ENCODE measurements around the gene OMD.

The OMD gene

DNA sequence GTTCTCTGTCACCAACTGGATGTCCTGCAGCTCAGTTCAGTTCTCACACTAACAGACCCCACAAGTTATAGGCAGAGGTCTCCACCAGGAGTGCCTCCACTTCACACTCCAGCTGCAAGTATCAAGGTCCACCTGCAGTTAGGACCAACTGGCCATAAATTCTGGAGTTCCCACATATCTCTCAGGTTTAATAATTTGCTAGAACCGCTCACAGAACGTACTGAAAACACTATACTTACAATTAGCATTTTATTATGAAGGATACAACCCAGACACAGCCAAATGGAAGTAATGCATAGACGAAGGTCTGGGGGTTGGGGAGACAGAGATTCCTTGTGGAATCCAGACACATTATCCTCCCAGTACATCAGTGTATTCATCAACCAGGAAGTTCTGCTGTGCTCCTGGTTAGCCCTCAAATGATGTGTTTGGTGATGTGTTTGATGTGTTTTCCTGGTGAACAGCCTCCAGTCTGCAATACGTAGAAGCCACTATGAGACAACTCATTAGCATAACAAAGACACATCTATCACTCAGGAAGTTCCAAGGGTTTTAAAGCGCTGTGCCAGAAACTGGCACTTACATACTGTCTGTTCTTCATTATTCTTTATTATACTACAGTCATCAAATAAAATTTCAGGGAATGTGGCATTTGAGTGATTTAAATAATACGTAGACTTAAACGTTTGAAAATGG is 45.3 kb downstream of the OMD start:
- H3K36me3 ChIP-seq (ENCODE audit: control insufficient read depth in 1 of 2, insufficient read depth in 2 of 2, low read length in 2 of 2) = no peaks in the 10 kb centered on the region
- no peaks in the 10 kb centered on the region for H3K9me3 ChIP-seq (ENCODE audit: control insufficient read depth in 1 of 2, low read length in 2 of 2)
- no peak overlapping the region for H3K9ac ChIP-seq (ENCODE audit: low read depth in 1 of 2, low read length in 2 of 2)
- H3K4me3 ChIP-seq (ENCODE audit: low read depth in 1 of 2, low read length in 2 of 2) = no peak overlapping the region
- H3K27ac ChIP-seq (ENCODE audit: low read depth, low read length) = no peak overlapping the region
- peaks cover 5 to 6% of the 10 kb centered on the region in 2 donors for H3K4me1 ChIP-seq (ENCODE audit: control insufficient read depth in 1 of 2, insufficient read depth in 2 of 2, low read length in 2 of 2)
- no peaks in the 10 kb centered on the region for H3K27me3 ChIP-seq (ENCODE audit: control insufficient read depth in 1 of 2, insufficient read depth in 2 of 2, low read length in 2 of 2)

DNA sequence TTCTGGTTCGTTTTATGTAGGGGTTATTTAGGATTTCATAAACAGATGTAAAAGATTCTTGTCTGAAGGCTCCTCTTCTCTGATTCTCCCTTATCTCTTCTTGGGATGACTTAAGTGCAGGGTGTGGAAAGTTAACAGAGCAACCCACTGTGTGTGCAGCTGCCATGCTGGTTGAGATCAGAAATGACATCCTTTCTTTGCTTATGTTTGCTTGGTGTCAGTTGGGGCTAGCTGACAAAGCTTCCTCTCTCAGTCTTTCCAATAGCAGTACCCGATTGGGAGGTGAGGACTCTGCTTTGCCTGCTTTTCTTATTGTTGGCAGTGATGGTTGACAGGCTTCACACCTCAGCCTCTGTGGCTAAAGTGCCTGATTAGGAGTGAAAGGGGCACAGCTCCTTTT is 46.4 kb downstream of the OMD start:
- H3K27ac ChIP-seq (ENCODE audit: low read depth, low read length) = no peak overlapping the region
- peaks cover 5 to 6% of the 10 kb centered on the region in 2 donors for H3K4me1 ChIP-seq (ENCODE audit: control insufficient read depth in 1 of 2, insufficient read depth in 2 of 2, low read length in 2 of 2)
- H3K36me3 ChIP-seq (ENCODE audit: control insufficient read depth in 1 of 2, insufficient read depth in 2 of 2, low read length in 2 of 2) = no peaks in the 10 kb centered on the region
- no peaks in the 10 kb centered on the region for H3K27me3 ChIP-seq (ENCODE audit: control insufficient read depth in 1 of 2, insufficient read depth in 2 of 2, low read length in 2 of 2)
- no peaks in the 10 kb centered on the region for H3K9me3 ChIP-seq (ENCODE audit: control insufficient read depth in 1 of 2, low read length in 2 of 2)
- H3K9ac ChIP-seq (ENCODE audit: low read depth in 1 of 2, low read length in 2 of 2) = no peak overlapping the region
- H3K4me3 ChIP-seq (ENCODE audit: low read depth in 1 of 2, low read length in 2 of 2) = no peak overlapping the region

DNA sequence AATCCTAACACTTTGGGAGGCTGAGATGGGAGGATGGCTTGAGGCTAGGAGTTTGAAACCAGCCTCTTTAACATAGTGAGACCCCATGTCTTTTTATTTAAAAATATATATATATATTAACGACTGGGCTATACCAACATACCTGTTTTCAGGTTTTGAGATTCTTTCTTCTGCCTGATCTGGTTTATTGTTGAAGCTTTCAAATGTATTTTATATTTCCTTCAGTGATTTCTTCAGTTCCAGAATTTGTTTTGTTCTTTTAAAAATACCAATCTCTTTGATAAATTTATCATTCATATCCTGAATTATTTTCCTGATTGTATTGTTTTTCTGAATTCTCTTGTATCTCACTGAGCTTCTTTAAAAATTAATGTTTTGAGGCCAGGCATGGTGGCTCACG is 51.1 kb downstream of the OMD start:
- H3K4me3 ChIP-seq (ENCODE audit: low read depth in 1 of 2, low read length in 2 of 2) = no peak overlapping the region
- no peak overlapping the region for H3K9ac ChIP-seq (ENCODE audit: low read depth in 1 of 2, low read length in 2 of 2)
- H3K9me3 ChIP-seq (ENCODE audit: control insufficient read depth in 1 of 2, low read length in 2 of 2) = no peaks in the 10 kb centered on the region
- no peaks in the 10 kb centered on the region for H3K27me3 ChIP-seq (ENCODE audit: control insufficient read depth in 1 of 2, insufficient read depth in 2 of 2, low read length in 2 of 2)
- H3K4me1 ChIP-seq (ENCODE audit: control insufficient read depth in 1 of 2, insufficient read depth in 2 of 2, low read length in 2 of 2) = no peaks in the 10 kb centered on the region
- no peak overlapping the region for H3K27ac ChIP-seq (ENCODE audit: low read depth, low read length)
- no peaks in the 10 kb centered on the region for H3K36me3 ChIP-seq (ENCODE audit: control insufficient read depth in 1 of 2, insufficient read depth in 2 of 2, low read length in 2 of 2)

DNA sequence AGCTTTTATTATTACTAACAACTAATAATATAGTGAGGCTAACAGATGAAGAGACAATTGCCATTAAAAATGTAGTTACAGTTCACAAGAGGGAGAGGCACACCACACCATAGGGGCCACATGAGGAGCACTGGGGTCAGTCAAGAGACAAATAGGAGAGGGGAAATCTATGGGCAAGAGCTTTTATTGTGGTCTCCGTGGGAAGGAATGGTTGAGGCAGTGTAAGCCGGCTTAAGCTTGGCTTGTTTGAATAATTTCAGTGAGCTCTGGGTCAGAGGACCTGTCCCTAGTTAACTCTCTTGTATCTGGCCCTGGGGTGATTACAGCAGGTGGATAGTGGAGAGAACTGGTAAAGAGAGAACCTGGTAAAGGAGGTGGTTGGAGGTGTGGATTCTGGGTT is 55.2 kb downstream of the OMD start:
- H3K4me1 ChIP-seq (ENCODE audit: control insufficient read depth in 1 of 2, insufficient read depth in 2 of 2, low read length in 2 of 2) = no peaks in the 10 kb centered on the region

More for the DNA sequence above, 55.2 kb downstream of the OMD start:
- no peaks in the 10 kb centered on the region for H3K27me3 ChIP-seq (ENCODE audit: control insufficient read depth in 1 of 2, insufficient read depth in 2 of 2, low read length in 2 of 2)
- H3K27ac ChIP-seq (ENCODE audit: low read depth, low read length) = no peak overlapping the region
- H3K9ac ChIP-seq (ENCODE audit: low read depth in 1 of 2, low read length in 2 of 2) = no peak overlapping the region
- H3K36me3 ChIP-seq (ENCODE audit: control insufficient read depth in 1 of 2, insufficient read depth in 2 of 2, low read length in 2 of 2) = no peaks in the 10 kb centered on the region
- no peaks in the 10 kb centered on the region for H3K9me3 ChIP-seq (ENCODE audit: control insufficient read depth in 1 of 2, low read length in 2 of 2)
- H3K4me3 ChIP-seq (ENCODE audit: low read depth in 1 of 2, low read length in 2 of 2) = no peak overlapping the region
